Smooth muscle cell (in vitro differentiated cells): ENCODE data around the gene PACS2. TPM values are rescaled to one million over a fixed set of nuclear protein-coding genes. Genes with fewer than 3 reads are reported as not detected.

Experiments used
- DNase-seq: peaks from one replicate; lab custom pipeline; 2025; ENCODE audit not compliant: unreplicated experiment; lab: John Stamatoyannopoulos, UW
- H2AFZ ChIP-seq: fragments of 200-600 bp; sonication (generic); 2 replicates; pipeline ENCODE4 v1.6.0; 2016; ENCODE audit warnings: antibody characterized with exemption, low read depth, mild to moderate bottlenecking
- H3F3A ChIP-seq: fragments of 200-600 bp; sonication (generic); 2 replicates; pipeline ENCODE4 v1.6.0; 2017; ENCODE audit warnings: antibody characterized with exemption, low read depth
- H3K27ac ChIP-seq: fragments of 200-600 bp; sonication (generic); 2 replicates; pipeline ENCODE4 v1.5.1; 2016; ENCODE audit warnings: low read depth, mild to moderate bottlenecking
- H3K27me3 ChIP-seq: fragments of 200-600 bp; sonication (generic); 2 replicates; pipeline ENCODE4 v1.6.1; 2016; ENCODE audit warnings: low read depth, mild to moderate bottlenecking
- H3K36me3 ChIP-seq: fragments of 200-600 bp; sonication (generic); 2 replicates; pipeline ENCODE4 v1.5.1; 2016; ENCODE audit warnings: low read depth
- H3K4me1 ChIP-seq: fragments of 200-600 bp; sonication (generic); 2 replicates; pipeline ENCODE4 v1.5.1; 2016; ENCODE audit warnings: low read depth
- H3K4me2 ChIP-seq: fragments of 200-600 bp; sonication (generic); 2 replicates; pipeline ENCODE4 v1.6.0; 2016; ENCODE audit warnings: mild to moderate bottlenecking
- H3K4me3 ChIP-seq: fragments of 200-600 bp; sonication (generic); 2 replicates; pipeline ENCODE4 v1.5.1; 2016; ENCODE audit warnings: mild to moderate bottlenecking
- H3K79me2 ChIP-seq: fragments of 200-600 bp; sonication (generic); 2 replicates; pipeline ENCODE4 v1.6.0; 2016; ENCODE audit warnings: low read depth, mild to moderate bottlenecking
- H3K9ac ChIP-seq: fragments of 200-600 bp; sonication (generic); 2 replicates; pipeline ENCODE4 v1.6.0; 2016; ENCODE audit warnings: low read depth
- H3K9me3 ChIP-seq: fragments of 200-600 bp; sonication (generic); replicated peaks from 2 replicates; pipeline ENCODE4 v1.5.1; 2016; ENCODE audit warnings: low read depth
- H4K20me1 ChIP-seq: fragments of 200-600 bp; sonication (generic); 2 replicates; pipeline ENCODE4 v1.6.0; 2016; ENCODE audit warnings: low read depth
- CTCF ChIP-seq: fragments of 200-600 bp; sonication (generic); IDR thresholded peaks from 2 replicates; pipeline ENCODE4 v1.5.1; 2017; ENCODE audit warnings: borderline replicate concordance, mild to moderate bottlenecking, antibody characterized with exemption; ENCODE audit not compliant: insufficient read depth, poor library complexity, severe bottlenecking
- WGBS: methylation state at CpG from one replicate; pipeline ENCODE4 v1.1.7; 2016; ENCODE audit warnings: low lambda C conversion rate; 5-methylcytosine and 5-hydroxymethylcytosine counted together
- polyA plus RNA-seq: library from polyadenylated mRNA; unstranded; fragments of >200 nt; fragmentation: Nextera tagmentation; extraction: Ambion mirVana; gene quantifications from 2 replicates; pipeline ENCODE4 v1.2.1, GENCODE V29; 2016
- total RNA-seq: library from RNA; depleted of rRNA; stranded (reverse); fragments of >200 nt; gene quantifications from 2 replicates; pipeline ENCODE4 v1.2.3, GENCODE V29; 2014

The PACS2 gene
- total and polyA plus RNA-seq, 2 experiments from 2014 or later: 36.9 to 49.1 TPM

DNA sequence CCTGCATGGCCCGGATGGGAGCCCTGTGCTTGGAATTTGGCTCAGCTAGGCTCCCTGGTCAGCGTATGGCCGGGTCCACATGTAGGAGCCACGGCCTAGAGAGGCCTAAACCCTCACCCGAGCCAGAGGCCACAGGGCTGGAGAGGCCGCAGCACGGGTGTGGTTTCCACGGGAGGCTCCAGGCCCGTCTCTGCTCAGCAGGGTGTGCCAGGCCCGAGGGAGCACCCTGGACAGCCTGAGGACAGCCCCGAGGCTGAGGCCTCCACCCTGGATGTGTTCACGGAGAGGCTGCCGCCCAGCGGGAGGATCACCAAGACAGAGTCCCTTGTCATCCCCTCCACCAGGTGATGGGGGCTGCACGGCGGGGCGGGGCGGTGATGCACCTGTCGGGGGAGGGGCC is 66.2 kb downstream of the PACS2 start:
- H3K36me3 ChIP-seq: no peaks in the 10 kb centered on the region
- no peaks in the 10 kb centered on the region for H4K20me1 ChIP-seq
- no peak for TF ChIP-seq CTCF
- WGBS: 100% methylated on average over 10 of the region's 19 CpGs
- no peak overlapping the region for H3K4me2 ChIP-seq
- H3K9ac ChIP-seq: no peak overlapping the region
- H3K4me1 ChIP-seq: no peaks in the 10 kb centered on the region
- H3K27me3 ChIP-seq: no peaks in the 10 kb centered on the region
- no peaks in the 10 kb centered on the region for H3F3A ChIP-seq
- no peak overlapping the region for H2AFZ ChIP-seq
- no peak overlapping the region for H3K4me3 ChIP-seq
- DNase-seq: no peak
- H3K79me2 ChIP-seq: no peaks in the 10 kb centered on the region
- no peaks in the 10 kb centered on the region for H3K9me3 ChIP-seq
- H3K27ac ChIP-seq: no peak overlapping the region

GRCh38 chr14:105381446-105382342 is 67.1 kb downstream of the PACS2 start:
- H3K27ac ChIP-seq: no peak overlapping the region
- DNase-seq: no peak
- H3K4me2 ChIP-seq: no peak overlapping the region
- no peak overlapping the region for H3K4me3 ChIP-seq
- H3K27me3 ChIP-seq: no peaks in the 10 kb centered on the region
- no peak for TF ChIP-seq CTCF
- H4K20me1 ChIP-seq: no peaks in the 10 kb centered on the region
- WGBS: 94% methylated on average over 27 of the region's 27 CpGs
- no peaks in the 10 kb centered on the region for H3K9me3 ChIP-seq
- H3K9ac ChIP-seq: no peak overlapping the region
- no peaks in the 10 kb centered on the region for H3K4me1 ChIP-seq
- no peak overlapping the region for H2AFZ ChIP-seq
- no peaks in the 10 kb centered on the region for H3K36me3 ChIP-seq
- no peaks in the 10 kb centered on the region for H3K79me2 ChIP-seq
- no peaks in the 10 kb centered on the region for H3F3A ChIP-seq

DNA sequence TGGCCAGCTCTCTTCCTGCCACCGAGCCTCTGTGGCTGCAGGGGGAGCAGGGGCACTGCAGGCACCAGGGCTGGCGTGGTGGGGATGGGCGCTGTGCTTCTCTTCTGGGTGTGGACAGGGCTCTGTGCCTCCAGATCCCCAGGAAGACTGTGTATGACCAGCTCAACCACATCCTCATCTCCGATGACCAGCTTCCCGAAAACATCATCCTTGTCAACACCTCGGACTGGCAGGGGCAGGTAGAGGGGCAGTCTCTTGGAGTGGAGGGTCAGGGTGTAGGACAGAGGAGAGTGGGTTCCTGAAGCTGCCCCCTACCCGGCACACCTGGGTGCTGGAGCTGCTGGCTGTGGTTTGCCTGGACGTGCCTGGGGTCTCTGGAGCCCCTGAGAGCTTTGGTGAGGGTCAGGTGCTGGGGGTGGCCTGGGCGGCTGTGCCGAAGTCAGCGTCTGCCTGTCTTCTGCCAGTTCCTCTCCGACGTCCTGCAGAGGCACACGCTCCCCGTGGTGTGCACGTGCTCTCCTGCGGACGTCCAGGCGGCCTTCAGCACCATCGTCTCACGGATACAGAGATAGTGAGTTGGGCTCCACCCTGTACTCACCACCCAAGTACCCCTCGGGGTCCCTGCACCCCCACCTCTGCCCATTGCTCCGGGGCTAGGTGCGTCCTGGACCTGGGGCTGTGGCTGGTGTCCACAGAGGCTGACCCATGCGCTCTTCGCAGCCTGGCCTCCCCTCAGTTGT is 68.0 kb downstream of the PACS2 start:
- H3K4me2 ChIP-seq: no peak overlapping the region
- H3K9me3 ChIP-seq: no peaks in the 10 kb centered on the region
- DNase-seq: no peak
- H3K36me3 ChIP-seq: no peaks in the 10 kb centered on the region
- no peaks in the 10 kb centered on the region for H3K4me1 ChIP-seq
- H3K27me3 ChIP-seq: no peaks in the 10 kb centered on the region
- no peak for TF ChIP-seq CTCF
- no peaks in the 10 kb centered on the region for H4K20me1 ChIP-seq
- no peaks in the 10 kb centered on the region for H3F3A ChIP-seq
- H3K79me2 ChIP-seq: no peaks in the 10 kb centered on the region
- no peak overlapping the region for H3K27ac ChIP-seq
- H3K9ac ChIP-seq: no peak overlapping the region
- H3K4me3 ChIP-seq: no peak overlapping the region
- no peak overlapping the region for H2AFZ ChIP-seq
- WGBS: 96% methylated on average over 21 of the region's 26 CpGs
